GM12878 (cell line): ENCODE results near the gene CD55. TPM values are rescaled to one million over a fixed set of nuclear protein-coding genes. Genes with fewer than 3 reads are reported as not detected.

Experiments
- ATAC-seq: fragments of 200-7000 bp; cut with Tn5 transposase; 3 replicates; pipeline ENCODE4 v1.9.1; 2020; ENCODE audit warnings: mild to moderate bottlenecking, moderate library complexity
- BruUV-seq: library from RNA; stranded (reverse); fragments of 400-500 nt; replicated peaks from 2 replicates; lab custom pipeline; 2021; lab: Mats Ljungman, UMichigan
- CTCF ChIA-PET: fragments of 300-600 bp; sonication (Branson Sonifier 250); formaldehyde crosslinking; extraction: SDS; loops from one replicate; lab custom pipeline; 2021; ENCODE audit warnings: inconsistent platforms; lab: Yijun Ruan, JAX
- POLR2A ChIA-PET: fragments of 350-600 bp; formaldehyde crosslinking; extraction: SDS; loops from one replicate; lab custom pipeline; 2021; ENCODE audit warnings: inconsistent platforms; lab: Charles Lee
- RAD21 ChIA-PET: fragments of 300-600 bp; sonication (Branson Sonifier 250); formaldehyde crosslinking; loops from one replicate; lab custom pipeline; 2023; ENCODE audit warnings: antibody characterized with exemption; ENCODE audit not compliant: unreplicated experiment; lab: Charles Lee
- SMC1A ChIA-PET: fragments of 300-600 bp; sonication (Branson Sonifier 250); formaldehyde crosslinking; loops from one replicate; lab custom pipeline; 2023; ENCODE audit not compliant: unreplicated experiment, uncharacterized antibody; lab: Charles Lee
- DNase-seq: peaks from one replicate; pipeline ENCODE4 v3.0.0-alpha.2; 2011; ENCODE audit warnings: low read depth, low spot score
- FAIRE-seq: peaks from 3 replicates; lab custom pipeline; 2011; peaks lifted over from hg19 to GRCh38; lab: Jason Lieb, UNC
- H2AFZ ChIP-seq: 2 replicates; pipeline ENCODE4 v1.6.0; 2011; ENCODE audit warnings: low read depth, low read length, control low read depth; ENCODE audit not compliant: control insufficient read depth
- H3K27ac ChIP-seq: 2 replicates; pipeline ENCODE4 v1.5.1; 2011; ENCODE audit warnings: control low read depth; ENCODE audit not compliant: control insufficient read depth, insufficient read depth
- H3K27me3 ChIP-seq, 2 experiments: replicated peaks in 1 of 2; 2 replicates each; pipeline versions ENCODE4 v1.6.0 to v1.6.1; 2011; ENCODE audit warnings: low read length in 1 of 2; ENCODE audit not compliant: control insufficient read depth in 2 of 2, insufficient read depth in 2 of 2
- H3K36me3 ChIP-seq, 2 experiments: 2 replicates each; pipeline ENCODE4 v1.5.1; 2011; ENCODE audit warnings: low read length in 1 of 2; ENCODE audit not compliant: control insufficient read depth in 2 of 2, insufficient read depth in 2 of 2
- H3K4me1 ChIP-seq: 2 replicates; pipeline ENCODE4 v1.6.1; 2011; ENCODE audit warnings: mild to moderate bottlenecking, low read length, moderate library complexity, mixed read lengths; ENCODE audit not compliant: control insufficient read depth, insufficient read depth
- H3K4me2 ChIP-seq: 2 replicates; pipeline ENCODE4 v1.6.0; 2011; ENCODE audit warnings: control low read depth; ENCODE audit not compliant: control insufficient read depth, insufficient read depth
- H3K4me3 ChIP-seq: fragments of 200-600 bp; sonication (generic); 2 replicates; pipeline ENCODE4 v1.5.1; 2016
- H3K79me2 ChIP-seq: 2 replicates; pipeline ENCODE4 v1.6.0; 2011; ENCODE audit warnings: low read length; ENCODE audit not compliant: control insufficient read depth, insufficient read depth
- H3K9ac ChIP-seq: 2 replicates; pipeline ENCODE4 v1.8.0; 2011; ENCODE audit warnings: low read length, control low read depth, mixed read lengths; ENCODE audit not compliant: control insufficient read depth, insufficient read depth
- H3K9me3 ChIP-seq: replicated peaks from 3 replicates; pipeline ENCODE4 v1.5.1; 2011; ENCODE audit warnings: mild to moderate bottlenecking, low read length; ENCODE audit not compliant: control insufficient read depth, insufficient read depth
- H4K20me1 ChIP-seq: 2 replicates; pipeline ENCODE4 v1.6.0; 2011; ENCODE audit not compliant: control insufficient read depth, insufficient read depth
- ATF7 ChIP-seq: fragments of 450-650 bp; IDR thresholded peaks from 2 replicates; pipeline ENCODE4 v1.6.1; 2016; ENCODE audit warnings: low read depth, mild to moderate bottlenecking
- IKZF1 ChIP-seq: fragments of 450-650 bp; conservative IDR thresholded peaks from 2 replicates; pipeline ENCODE4 v1.6.1; 2017; ENCODE audit warnings: antibody characterized with exemption, mild to moderate bottlenecking
- KDM1A ChIP-seq: fragments of 200-600 bp; sonication (generic); IDR thresholded peaks from 2 replicates; pipeline ENCODE4 v1.6.1; 2016; ENCODE audit warnings: borderline replicate concordance
- MEF2B ChIP-seq: fragments of 450-650 bp; IDR thresholded peaks from 2 replicates; pipeline ENCODE4 v1.6.1; 2018; ENCODE audit warnings: mild to moderate bottlenecking, moderate library complexity; ENCODE audit not compliant: partially characterized antibody, poor library complexity, severe bottlenecking
- MTA2 ChIP-seq: fragments of 450-650 bp; IDR thresholded peaks from 2 replicates; pipeline ENCODE4 v1.6.1; 2016; ENCODE audit warnings: low read depth, mild to moderate bottlenecking, moderate library complexity
- ZNF384 ChIP-seq: IDR thresholded peaks from 2 replicates; pipeline ENCODE4 v1.6.1; 2012; ENCODE audit warnings: low read depth, mild to moderate bottlenecking, low read length, improper control_type of control experiment, borderline replicate concordance
- WGBS: methylation state at CpG from one replicate; pipeline ENCODE4 v1.1.6; 2016; ENCODE audit warnings: low lambda C conversion rate; ENCODE audit not compliant: insufficient replicate concordance, insufficient coverage; ENCODE audit errors: missing lambda C conversion rate; 5-methylcytosine and 5-hydroxymethylcytosine counted together
- in situ Hi-C: fragments of 300-500 bp; cut with MboI; formaldehyde crosslinking; loops from 9 replicates; pipeline ENCODE4 v1.14.3; 2018; ENCODE audit warnings: mixed read lengths
- intact Hi-C: fragments of 100-400 bp; cut with micrococcal nuclease; formaldehyde crosslinking; loops from one replicate; pipeline ENCODE4 v1.14.2; 2022; ENCODE audit not compliant: unreplicated experiment
- polyA plus RNA-seq, 11 experiments: library from polyadenylated mRNA; depleted of rRNA in 4 of 11; unstranded in 6 of 11; stranded (reverse) in 5 of 11; fragments of >200 nt; fragmentation: Nextera tagmentation in 4 of 11; fragmentation: Illumina TruSeq in 1 of 11; extraction: Ambion mirVana in 4 of 11; extraction: Trizol in 1 of 11; gene quantifications; 1 replicate in 1 of 11; 2 replicates in 10 of 11; pipeline versions ENCODE4 v1.2.1 to v1.2.3, GENCODE V29; 2011 to 2016; ENCODE audit warnings: inconsistent platforms in 2 of 11, missing spikeins in 2 of 11, low read depth in 1 of 11
- total RNA-seq, 4 experiments: library from RNA; depleted of rRNA in 3 of 4; stranded (reverse); fragments of >200 nt in 3 of 4; fragmentation: Illumina TruSeq in 1 of 4; extraction: Trizol in 1 of 4; gene quantifications; 2 replicates each; pipeline versions ENCODE4 v1.2.1 to v1.2.3, GENCODE V29; 2013 to 2021

Gene CD55
- total and polyA plus RNA-seq, 10 of the 15 experiments (the other 5 are each of a cell fraction or from before 2014, with no cell fraction given): 5.2 to 46.5 (median 15.1) TPM

- TF ChIP-seq KDM1A (no peak), MEF2B (peak; percentile 11), IKZF1 (no peak)
These were observed 33.6 kb downstream of the CD55 start (continued) for GRCh38 chr1:207355060-207355459.

GRCh38 chr1:207355513-207356295 is 34.2 kb downstream of the CD55 start:
- 54% methylated on average over 3 of the region's 3 CpGs for WGBS
- POLR2A ChIA-PET: interaction anchor here (2.9 kb wide), 1 partner anchor 20 kb away, joined by 15 read pairs; no protein-coding TSS in a partner anchor
- no peaks in the 10 kb centered on the region for H4K20me1 ChIP-seq

More at GRCh38 chr1:207355513-207356295, 34.2 kb downstream of the CD55 start:
- no TSS peak for BruUV-seq
- Histone ChIP-seq H3K4me2 (peak overlapping the region; percentile 3; the same call in 1 of the 2 replicates), H3K27ac (no peak overlapping the region), H3K36me3 (no peaks in the 10 kb centered on the region; a peak in 1 of 4 replicates), H3K9me3 (no peaks in the 10 kb centered on the region; the same call in 1 of the 3 replicates), H3K79me2 (no peaks in the 10 kb centered on the region), H3K27me3 (no peaks in the 10 kb centered on the region), H3K4me3 (no peak overlapping the region), H2AFZ (no peak overlapping the region), H3K4me1 (no peaks in the 10 kb centered on the region)
- peak; percentile 73 for ATAC-seq
- in situ Hi-C loops: no loop called here
- RAD21 ChIA-PET: interaction anchor here (0.9 to 3.3 kb wide), 4 partner anchors 16 to 42 kb away, joined by 3 to 19 read pairs (median 10); partner anchors contain the start of gene CD55
- CTCF ChIA-PET: interaction anchor here (1.0 kb wide), 1 partner anchor 276 kb away, joined by 3 read pairs; no protein-coding TSS in a partner anchor
- FAIRE-seq: no peak
- no peak for DNase-seq
- TF ChIP-seq MTA2: peak; percentile 64
- TF ChIP-seq ZNF384: no peak
- peak; percentile 43; the same call in 1 of the 2 replicates for TF ChIP-seq ATF7
- TF ChIP-seq, all 136 proteins: peak for 2
- SMC1A ChIA-PET: interaction anchor here (1.0 to 6.4 kb wide), 8 partner anchors 11 to 58 kb away, joined by 3 to 41 read pairs (median 4); no protein-coding TSS in a partner anchor
- H3K9ac ChIP-seq: no peak overlapping the region
- intact Hi-C loops: loop anchor here (5.0 kb wide), 1 partner anchor 33 kb away; the partner anchor contains the start of gene CD55
